Measurements from ENCODE around the gene DIPK2A. TPM values are rescaled to one million over a fixed set of nuclear protein-coding genes. Genes with fewer than 3 reads are reported as not detected.

DIPK2A gene
- 9.4 and 16.0 TPM in 2 replicates for total RNA-seq (2014; rRNA removed; shearing (Covaris generic))

GRCh38 chr3:143971359-143972154 lies at the start of gene DIPK2A:
TSS of gene DIPK2A (plus strand) at chr3:143971823. CDS start at chr3:143972333, 510 bp downstream.

Other genes starting within 250 kb of the DIPK2A start
- gene SLC9A9, start 123.4 kb upstream of the DIPK2A start, total RNA-seq (2014; rRNA removed; shearing (Covaris generic)): 2.1 and 3.3 TPM in 2 replicates